ENCODE results near the gene SEC61G.

SEC61G gene

DNA sequence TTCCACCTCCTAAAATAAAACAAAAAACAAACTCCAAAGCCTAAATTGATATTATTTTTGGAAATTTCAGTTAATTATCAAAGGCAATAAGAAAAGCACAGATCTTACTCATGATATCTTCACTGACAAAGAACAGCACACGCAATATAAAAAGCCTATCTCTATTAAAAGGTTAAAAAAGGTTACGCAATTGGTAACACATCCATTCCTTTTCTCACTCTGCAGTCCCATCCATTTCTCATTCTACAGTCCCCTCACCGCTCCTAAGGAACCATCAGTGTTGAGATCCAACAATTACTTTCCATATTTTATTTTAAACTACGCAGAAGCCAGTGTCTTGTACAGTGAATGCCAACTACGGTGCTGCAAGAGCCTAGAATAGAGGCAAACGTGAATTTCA, 1.3 kb downstream of the SEC61G start:
- no peak for ATAC-seq

DNA sequence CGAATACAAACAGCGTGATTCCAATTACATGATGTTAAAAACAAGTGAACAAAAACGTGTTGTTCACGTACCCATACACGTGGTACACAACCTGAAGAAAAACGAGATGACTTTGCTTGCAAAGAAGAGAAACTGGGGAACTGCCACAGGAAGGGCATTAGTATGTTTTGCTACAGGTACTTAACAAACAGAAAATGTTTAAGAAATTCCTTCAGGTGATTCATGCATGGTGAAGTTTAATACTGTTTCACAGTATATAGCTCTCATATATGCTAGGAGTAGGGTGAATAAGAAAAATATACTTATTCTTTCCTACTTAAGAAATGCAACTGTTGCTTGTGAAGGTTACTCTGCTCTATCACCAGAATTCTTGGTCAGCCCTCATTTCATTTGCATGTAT, 9.8 kb downstream of the SEC61G start:
- no peak for ATAC-seq

GRCh38 chr7:54747234-54747633, 11.8 kb downstream of the SEC61G start:
- ATAC-seq: no peak

DNA sequence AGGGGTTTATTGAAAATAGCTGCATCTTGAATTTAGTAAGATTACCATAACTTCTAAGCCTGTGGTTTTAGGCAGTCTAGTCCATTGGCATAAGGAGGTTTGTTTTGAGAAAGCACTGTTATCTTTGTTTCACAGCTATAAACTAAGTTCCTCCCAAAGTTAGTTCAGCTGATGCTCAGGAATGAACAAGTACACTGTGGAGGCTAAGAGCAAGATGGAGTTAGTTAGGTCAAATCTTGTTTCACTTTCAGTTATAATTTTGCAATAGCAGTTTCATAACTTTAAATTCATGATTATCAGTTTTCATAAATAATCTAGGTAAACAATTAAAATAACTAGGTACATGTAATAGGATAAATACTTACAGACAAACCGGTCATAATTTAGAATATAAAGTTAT, 15.4 kb downstream of the SEC61G start:
- no peak for ATAC-seq

- ATAC-seq: no peak
Observed at GRCh38 chr7:54738737-54739136, 20.3 kb downstream of the SEC61G start.

GRCh38 chr7:54729107-54729506, 29.9 kb downstream of the SEC61G start:
- no peak for ATAC-seq

GRCh38 chr7:54728411-54728810, 30.6 kb downstream of the SEC61G start:
- no peak for ATAC-seq

- ATAC-seq: no peak
Observed at GRCh38 chr7:54725255-54725654, 33.8 kb downstream of the SEC61G start.

DNA sequence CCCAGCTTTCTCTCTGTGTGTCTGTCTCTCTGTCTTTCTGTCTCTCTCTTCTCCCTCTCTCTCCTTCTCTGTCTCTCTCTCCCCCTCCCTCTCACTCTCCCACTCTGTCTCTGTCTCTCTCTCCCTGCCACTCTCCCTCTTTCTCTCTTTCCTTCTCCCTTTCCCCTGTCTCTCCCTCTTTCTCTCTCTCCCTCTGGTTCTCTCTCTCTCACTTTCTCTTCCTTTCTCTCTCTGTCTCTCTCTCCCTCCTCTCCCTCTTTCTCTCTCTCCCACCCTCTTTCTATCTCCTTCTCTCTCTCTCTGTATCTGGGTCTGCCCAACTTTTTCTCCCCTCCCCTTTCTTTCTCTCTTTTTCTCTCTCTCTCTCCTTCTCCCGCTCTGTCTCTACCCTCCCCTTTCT, 36.5 kb downstream of the SEC61G start:
- ATAC-seq: no peak

DNA sequence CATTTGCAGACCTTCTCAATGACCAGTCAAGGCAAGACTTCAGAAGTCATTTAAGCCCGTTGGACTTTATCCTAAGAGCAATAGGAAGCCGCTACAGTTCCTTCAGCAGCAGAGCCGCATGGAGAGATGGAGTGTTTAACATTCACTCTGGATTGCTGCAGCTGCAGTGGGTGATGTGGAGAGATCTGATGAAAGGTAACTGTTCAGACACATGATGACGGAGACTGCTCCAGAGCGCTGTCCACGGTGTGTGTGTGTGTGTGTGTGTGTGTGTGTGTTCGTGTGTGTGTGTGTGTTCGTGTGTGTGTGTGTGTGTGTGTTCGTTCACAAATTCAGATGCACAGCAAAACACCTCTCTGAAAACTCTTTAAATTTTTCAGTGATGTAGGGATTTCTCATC, 37.0 kb downstream of the SEC61G start:
- ATAC-seq: no peak

DNA sequence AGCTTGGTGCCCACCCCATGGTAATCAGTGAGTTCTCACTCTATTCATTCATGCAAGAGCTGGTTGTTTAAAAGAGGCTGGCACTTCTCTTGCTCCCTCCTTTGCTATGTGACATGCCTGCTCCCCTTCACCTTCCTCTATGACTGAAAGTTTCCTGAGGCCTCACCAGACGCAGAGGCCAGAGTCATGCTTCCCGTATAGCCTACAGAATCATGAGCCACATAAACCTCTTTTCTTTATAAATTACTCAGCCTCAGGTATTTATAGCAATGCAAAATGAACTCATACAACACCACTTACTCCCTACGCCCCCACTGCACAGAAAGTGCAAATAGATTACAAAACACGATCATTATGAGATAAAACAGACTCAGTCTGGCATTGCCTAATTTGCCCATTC, 39.0 kb downstream of the SEC61G start:
- ATAC-seq: no peak

DNA sequence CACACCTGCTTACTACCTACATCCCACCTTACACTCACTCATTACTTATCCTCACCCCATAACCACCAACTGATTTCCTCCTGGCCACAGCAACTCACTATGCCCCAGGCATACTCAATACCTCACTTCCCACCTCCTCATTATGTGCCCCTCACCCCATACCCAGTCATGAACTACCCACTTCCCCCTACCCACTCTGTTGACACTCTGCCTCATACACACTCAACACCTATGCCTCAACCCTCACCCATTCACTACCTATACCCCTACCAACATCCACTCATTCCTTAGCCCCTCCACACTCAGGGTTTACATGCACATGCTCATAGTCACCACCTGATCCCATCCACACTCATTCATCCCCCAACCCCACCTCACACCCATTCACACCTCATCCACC, 39.6 kb downstream of the SEC61G start:
- no peak for ATAC-seq

- ATAC-seq: no peak
Observed at GRCh38 chr7:54712820-54713219, 46.2 kb downstream of the SEC61G start.

GRCh38 chr7:54711900-54712595, 47.0 kb downstream of the SEC61G start:
- ATAC-seq: no peak

DNA sequence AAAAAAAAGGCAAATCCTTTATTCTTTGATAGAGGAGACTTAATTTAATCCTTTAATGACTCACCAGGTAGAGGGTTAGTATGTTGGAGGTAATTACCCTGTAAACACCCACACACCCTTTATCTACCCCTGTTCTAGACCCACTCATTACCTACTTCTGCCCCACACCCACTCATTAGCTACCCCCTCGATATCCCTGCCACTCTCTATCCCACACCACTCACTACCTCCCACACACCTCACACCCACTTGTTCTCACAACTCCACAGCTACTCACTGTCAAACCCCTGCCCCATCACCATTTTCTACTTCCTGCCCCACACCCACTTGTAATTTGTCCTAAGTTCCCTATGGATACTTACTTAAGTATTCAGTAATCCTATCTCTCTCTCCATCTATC, 49.7 kb downstream of the SEC61G start:
- no peak for ATAC-seq

DNA sequence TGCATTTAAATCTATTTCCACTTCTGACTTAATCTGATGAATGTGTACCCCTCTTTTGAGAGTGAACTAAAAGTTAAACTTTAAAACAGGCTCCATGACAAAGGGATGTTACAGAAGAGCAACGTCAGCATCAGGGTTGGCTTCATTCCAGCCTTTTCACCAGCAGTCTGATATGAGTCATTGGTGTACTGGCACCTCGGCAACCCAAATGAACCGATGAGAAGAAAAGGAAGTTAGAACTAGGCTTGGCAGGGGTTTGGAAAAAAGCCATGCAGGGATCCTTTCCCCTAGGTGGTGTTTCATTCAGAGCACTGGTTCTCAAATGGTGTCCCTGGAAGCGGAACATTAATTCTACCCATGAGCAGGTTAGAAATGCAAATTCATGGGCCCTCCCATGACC, 53.6 kb downstream of the SEC61G start:
- ATAC-seq: no peak

DNA sequence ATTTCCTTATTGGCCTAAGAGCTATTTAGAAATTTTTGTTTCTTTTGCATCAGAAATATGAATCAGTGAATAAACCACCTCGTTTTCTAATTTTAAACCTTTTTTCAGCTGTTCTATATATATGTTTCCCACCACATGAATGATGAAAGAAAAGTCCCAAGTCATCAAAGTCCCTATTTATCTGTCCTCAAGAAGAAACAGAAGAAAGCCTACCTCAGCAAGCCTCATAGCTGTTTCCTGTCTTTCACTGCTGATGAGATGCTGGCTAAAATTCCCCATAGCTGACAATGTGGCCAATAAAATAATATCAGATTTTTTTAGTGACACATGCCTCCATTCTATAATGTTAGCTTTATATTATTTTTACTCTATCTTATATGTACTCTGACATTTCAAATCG, 54.2 kb downstream of the SEC61G start:
- ATAC-seq: no peak
